RWPE1 (cell line): Measurements from ENCODE around the gene SPOUT1.

ENCODE experiments used
- CTCF ChIA-PET: fragments of 350-600 bp; sonication (Branson Sonifier 250); formaldehyde crosslinking; extraction: SDS; loops from one replicate; lab custom pipeline; 2021; lab: Yijun Ruan, JAX
- POLR2A ChIA-PET: fragments of 400-600 bp; formaldehyde crosslinking; extraction: SDS; loops from one replicate; lab custom pipeline; 2020; ENCODE audit warnings: antibody characterized with exemption; ENCODE audit not compliant: low non-redundant PET; lab: Yijun Ruan, JAX
- DNase-seq: peaks from one replicate; pipeline ENCODE4 v3.0.0; 2012; ENCODE audit warnings: low spot score
- H3K27ac ChIP-seq: fragments of 450-650 bp; 2 replicates; pipeline ENCODE4 v1.5.1; 2017
- TF ChIP-seq, protein P1 (sequence below): fragments of 450-650 bp; conservative IDR thresholded peaks from 2 replicates; pipeline ENCODE4 v1.5.1; 2017; ENCODE audit warnings: low read depth, mild to moderate bottlenecking

SPOUT1 gene

GRCh38 chr9:128821584-128822406, 7.8 kb downstream of the SPOUT1 start:
- POLR2A ChIA-PET = no interaction called here
- DNase-seq = no peak
- CTCF ChIA-PET = no interaction called here
- TF ChIP-seq, protein P1, sequence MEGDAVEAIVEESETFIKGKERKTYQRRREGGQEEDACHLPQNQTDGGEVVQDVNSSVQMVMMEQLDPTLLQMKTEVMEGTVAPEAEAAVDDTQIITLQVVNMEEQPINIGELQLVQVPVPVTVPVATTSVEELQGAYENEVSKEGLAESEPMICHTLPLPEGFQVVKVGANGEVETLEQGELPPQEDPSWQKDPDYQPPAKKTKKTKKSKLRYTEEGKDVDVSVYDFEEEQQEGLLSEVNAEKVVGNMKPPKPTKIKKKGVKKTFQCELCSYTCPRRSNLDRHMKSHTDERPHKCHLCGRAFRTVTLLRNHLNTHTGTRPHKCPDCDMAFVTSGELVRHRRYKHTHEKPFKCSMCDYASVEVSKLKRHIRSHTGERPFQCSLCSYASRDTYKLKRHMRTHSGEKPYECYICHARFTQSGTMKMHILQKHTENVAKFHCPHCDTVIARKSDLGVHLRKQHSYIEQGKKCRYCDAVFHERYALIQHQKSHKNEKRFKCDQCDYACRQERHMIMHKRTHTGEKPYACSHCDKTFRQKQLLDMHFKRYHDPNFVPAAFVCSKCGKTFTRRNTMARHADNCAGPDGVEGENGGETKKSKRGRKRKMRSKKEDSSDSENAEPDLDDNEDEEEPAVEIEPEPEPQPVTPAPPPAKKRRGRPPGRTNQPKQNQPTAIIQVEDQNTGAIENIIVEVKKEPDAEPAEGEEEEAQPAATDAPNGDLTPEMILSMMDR = no peak
- peak overlapping the region; percentile 34 for H3K27ac ChIP-seq

DNA sequence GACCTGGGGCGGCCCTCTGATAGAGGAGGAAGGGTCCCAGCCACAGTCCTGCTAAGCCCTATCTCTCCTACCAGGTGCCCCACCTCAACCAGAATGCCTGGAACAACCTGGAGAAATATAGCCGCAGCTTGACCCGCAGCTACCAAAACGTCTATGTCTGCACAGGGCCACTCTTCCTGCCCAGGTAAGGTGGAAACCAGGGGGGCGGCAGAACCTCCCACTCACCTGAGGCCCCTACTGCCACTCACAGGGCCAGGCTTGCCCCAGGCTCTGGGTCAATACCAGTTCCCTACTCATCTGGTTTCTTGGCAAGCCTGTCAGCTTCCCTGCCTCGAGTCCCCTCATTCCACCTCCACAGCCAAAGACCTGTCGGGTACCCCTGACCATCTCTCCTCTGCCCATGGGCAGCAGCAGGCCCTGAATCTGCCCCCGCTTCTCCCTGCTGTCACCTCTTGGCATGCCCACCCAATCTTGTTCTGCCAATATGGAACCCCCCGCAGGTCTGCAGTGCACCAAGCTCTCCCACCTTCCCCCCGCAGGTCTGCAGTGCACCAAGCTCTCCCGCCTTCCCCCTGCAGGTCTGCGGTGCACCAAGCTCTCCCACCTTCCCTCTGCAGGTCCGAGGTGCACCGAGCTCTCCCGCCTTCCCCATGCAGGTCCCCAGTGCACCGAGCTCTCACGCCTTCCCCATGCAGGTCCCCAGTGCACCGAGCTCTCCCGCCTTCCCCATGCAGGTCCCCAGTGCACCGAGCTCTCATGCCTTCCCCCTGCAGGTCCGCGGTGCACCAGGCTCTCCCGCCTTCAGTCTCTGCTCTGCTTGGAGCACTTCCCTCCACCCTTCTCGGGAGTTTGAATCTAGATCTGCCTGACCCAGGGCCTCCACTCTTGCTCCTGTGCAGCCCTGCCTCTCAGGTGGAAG, 8.7 kb downstream of the SPOUT1 start:
- POLR2A ChIA-PET = interaction anchor here (0.6 to 0.7 kb wide), 3 partner anchors 15 to 144 kb away, joined by 3 to 6 read pairs (median 3); no protein-coding TSS in a partner anchor

DNA sequence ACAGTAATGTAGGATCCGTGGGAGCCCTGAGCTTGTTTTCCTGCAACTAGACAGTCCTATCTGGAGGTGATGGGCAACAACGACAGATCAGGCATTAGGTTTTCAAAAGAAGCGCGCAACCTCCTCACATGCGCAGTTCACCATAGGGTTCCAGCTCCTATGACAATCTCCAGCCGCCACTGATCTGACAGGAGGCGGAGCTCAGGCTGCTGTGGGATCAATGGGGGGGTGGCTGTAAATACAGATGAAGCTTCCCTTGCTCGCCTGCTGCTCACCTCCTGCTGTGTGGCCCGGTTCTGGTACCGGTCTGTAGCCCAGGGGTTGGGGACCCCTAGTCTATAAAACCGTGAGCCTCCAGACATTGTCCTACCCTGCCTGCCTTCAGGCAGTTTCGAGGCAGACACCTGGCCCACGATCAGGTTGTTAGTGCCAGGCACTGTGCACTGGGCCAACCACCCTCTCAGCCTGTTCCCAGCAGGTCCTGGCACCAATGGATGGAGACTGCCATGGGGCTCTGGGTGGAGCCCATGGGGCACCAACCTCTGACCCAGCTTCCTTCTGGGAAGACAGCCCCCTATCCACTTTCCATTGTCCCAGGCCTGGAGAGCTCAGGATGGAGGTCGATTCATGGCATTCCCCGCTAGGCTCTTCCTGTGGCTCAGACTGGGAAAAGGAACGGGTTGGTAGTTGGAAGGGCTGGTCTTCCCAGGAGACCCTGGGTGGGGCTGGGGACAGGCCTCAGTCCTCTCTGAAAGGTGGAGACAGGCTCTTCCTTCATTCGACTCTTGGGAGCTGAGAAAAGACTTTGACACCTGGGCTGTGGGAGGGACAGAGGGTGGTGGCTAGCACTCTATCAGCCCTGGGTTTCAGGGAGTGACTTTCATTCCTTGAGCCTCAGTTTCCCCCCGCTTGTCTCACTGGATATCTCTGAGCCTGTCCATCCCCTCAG, 9.6 kb downstream of the SPOUT1 start:
- TF ChIP-seq, protein P1 = no peak
- DNase-seq = no peak
- peak overlapping the region; percentile 87 for H3K27ac ChIP-seq
- CTCF ChIA-PET = interaction anchor here (0.6 to 1.4 kb wide), 5 partner anchors 58 to 234 kb away, joined by 3 to 6 read pairs (median 4); partner anchors contain the start of gene ZDHHC12
- POLR2A ChIA-PET = interaction anchor here (0.6 to 1.1 kb wide), 4 partner anchors 10 to 143 kb away, joined by 3 to 7 read pairs (median 4); partner anchors contain the start of gene SPOUT1

More for the DNA sequence above, 8.7 kb downstream of the SPOUT1 start:
- no peak for DNase-seq
- TF ChIP-seq, protein P1 = no peak
- H3K27ac ChIP-seq = peak overlapping the region; percentile 87
- CTCF ChIA-PET = interaction anchor here (0.6 kb wide), 1 partner anchor 235 kb away, joined by 3 read pairs; no protein-coding TSS in a partner anchor

DNA sequence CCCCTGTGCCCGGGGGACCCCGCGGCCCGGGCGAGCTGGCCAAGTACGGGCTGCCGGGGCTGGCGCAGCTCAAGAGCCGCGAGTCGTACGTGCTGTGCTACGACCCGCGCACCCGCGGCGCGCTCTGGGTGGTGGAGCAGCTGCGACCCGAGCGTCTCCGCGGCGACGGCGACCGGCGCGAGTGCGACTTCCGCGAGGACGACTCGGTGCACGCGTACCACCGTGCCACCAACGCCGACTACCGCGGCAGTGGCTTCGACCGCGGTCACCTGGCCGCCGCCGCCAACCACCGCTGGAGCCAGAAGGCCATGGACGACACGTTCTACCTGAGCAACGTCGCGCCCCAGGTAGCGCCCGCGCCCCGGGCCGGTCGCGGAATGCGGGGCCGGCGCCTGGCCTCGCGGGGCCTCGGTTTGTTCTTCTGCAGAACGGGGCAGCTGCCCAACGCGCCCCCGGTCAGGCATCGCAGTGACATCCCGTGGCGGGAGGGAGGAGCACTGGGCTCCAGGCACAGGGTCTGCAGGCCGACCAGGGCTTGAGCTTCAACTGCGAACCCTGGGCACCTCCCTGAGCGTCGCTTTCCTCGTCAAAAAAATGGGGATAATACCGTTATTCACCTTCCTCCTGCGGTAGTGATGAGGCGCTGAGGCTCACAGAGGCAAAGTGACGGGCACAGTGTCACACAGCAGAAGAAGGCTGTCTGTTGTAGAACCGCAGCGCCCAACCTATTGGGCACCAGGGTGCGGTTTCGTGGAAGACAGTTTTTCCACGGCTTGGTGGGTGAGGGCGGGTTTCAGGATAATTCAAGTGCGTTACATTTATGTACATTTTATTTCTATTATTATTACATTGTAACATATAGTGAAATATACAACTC, 10.5 kb downstream of the SPOUT1 start:
- H3K27ac ChIP-seq = peak overlapping the region; percentile 87
- POLR2A ChIA-PET = interaction anchor here (0.8 to 1.1 kb wide), 2 partner anchors 11 to 46 kb away, joined by 3 to 7 read pairs; partner anchors contain the start of gene SPOUT1
- peak; percentile 64 for DNase-seq
- CTCF ChIA-PET = interaction anchor here (0.6 to 1.6 kb wide), 21 partner anchors 8 to 460 kb away, joined by 3 to 12 read pairs (median 5); partner anchors contain the start of genes SPOUT1 and ZDHHC12
- TF ChIP-seq, protein P1 = no peak; the same call in 1 of the 2 replicates
